Measurements from ENCODE around the gene MPIG6B. TPM values are rescaled to one million over a fixed set of nuclear protein-coding genes. Genes with fewer than 3 reads are reported as not detected.

Gene MPIG6B
- 0.11 TPM for polyA plus RNA-seq (2012; ENCODE audit: missing spikeins)

- FAIRE-seq (no peak), DNase-seq (ENCODE audit: insufficient read length) (no peak)
- no peak for TF ChIP-seq TAF1 (IDR thresholded peaks at IDR 0.05; ENCODE audit: borderline replicate concordance, low read depth, low read length)
- TF ChIP-seq POLR2A (IDR thresholded peaks at IDR 0.05; ENCODE audit: low read depth, low read length) = no peak
- no peak for TF ChIP-seq POLR2AphosphoS5 (IDR thresholded peaks at IDR 0.05; ENCODE audit: low read depth, low read length)
Observed at GRCh38 chr6:31723245-31723979, at the start of gene MPIG6B. Gene MPIG6B, plus strand, starts transcription at chr6:31723373. Its CDS starts 11 bp downstream, at chr6:31723384.

DNA sequence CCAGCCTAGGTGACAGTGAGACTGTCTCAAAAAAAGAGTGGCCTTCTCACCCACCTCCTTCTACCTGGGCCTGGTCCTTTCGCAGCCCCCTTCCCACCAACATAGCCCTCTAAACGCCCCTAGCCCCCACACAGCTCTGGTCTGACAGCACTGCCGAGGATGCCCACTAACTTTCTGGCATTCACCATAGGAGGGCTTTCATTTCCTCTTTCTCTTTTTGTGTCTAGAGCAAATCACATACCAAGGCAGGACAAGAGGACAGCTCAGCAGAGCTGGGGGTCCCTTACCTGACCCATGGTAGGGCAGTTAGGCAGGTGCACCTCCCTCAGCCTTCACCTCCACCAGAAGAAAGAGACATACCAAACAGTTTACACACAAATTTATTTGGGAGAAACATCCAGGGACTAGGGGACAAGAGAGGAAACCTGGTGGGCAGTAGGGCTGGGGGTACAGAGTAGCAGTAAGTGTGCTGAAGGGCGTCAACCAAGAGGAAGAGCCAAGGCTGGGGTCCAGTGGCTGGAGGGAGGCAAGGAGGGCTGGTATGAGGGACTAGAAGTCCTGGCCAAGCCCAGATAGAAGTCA lies 46.8 kb upstream of the MPIG6B start:
- DNase-seq (ENCODE audit: insufficient read length) (no peak), FAIRE-seq (no peak)
- TF ChIP-seq POLR2AphosphoS5 (IDR thresholded peaks at IDR 0.05; ENCODE audit: low read depth, low read length) (no peak), POLR2A (IDR thresholded peaks at IDR 0.05; ENCODE audit: low read depth, low read length) (no peak), TAF1 (IDR thresholded peaks at IDR 0.05; ENCODE audit: borderline replicate concordance, low read depth, low read length) (no peak)

DNA sequence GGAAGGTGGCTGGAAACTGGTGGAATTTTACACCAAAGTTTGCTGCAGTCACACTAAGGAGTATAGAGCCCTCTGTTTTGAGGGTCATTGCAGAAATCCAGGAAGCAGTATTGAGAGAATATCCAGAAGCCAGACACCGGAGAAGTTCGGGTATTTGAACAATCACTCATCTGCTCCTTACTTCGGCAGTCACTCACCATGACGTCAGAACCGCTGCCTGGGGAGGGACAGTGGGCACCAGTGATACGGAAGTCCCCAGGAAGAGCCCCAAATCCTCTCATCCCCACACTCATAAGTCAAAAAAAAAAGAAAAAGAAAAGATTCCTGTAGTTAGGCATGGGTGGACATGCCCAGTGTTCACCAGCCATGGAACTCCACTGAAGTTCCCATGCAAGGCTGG lies 46.3 kb upstream of the MPIG6B start:
- DNase-seq (ENCODE audit: insufficient read length) (no peak), FAIRE-seq (no peak)
- no peak for TF ChIP-seq POLR2A (IDR thresholded peaks at IDR 0.05; ENCODE audit: low read depth, low read length)

GRCh38 chr6:31677955-31678354 lies 45.2 kb upstream of the MPIG6B start:
- TF ChIP-seq POLR2A (IDR thresholded peaks at IDR 0.05; ENCODE audit: low read depth, low read length) (no peak), TAF1 (IDR thresholded peaks at IDR 0.05; ENCODE audit: borderline replicate concordance, low read depth, low read length) (no peak), POLR2AphosphoS5 (IDR thresholded peaks at IDR 0.05; ENCODE audit: low read depth, low read length) (no peak)
- DNase-seq (ENCODE audit: insufficient read length) = no peak
- FAIRE-seq = no peak

- DNase-seq (ENCODE audit: insufficient read length) = peak; percentile 52
- FAIRE-seq = peak; percentile 90
Observed at GRCh38 chr6:31680226-31681134, 42.7 kb upstream of the MPIG6B start, which contains the start of gene LY6G5C. Gene LY6G5C, minus strand, starts transcription at chr6:31681067. Its CDS starts 694 bp downstream, at chr6:31680373.

DNA sequence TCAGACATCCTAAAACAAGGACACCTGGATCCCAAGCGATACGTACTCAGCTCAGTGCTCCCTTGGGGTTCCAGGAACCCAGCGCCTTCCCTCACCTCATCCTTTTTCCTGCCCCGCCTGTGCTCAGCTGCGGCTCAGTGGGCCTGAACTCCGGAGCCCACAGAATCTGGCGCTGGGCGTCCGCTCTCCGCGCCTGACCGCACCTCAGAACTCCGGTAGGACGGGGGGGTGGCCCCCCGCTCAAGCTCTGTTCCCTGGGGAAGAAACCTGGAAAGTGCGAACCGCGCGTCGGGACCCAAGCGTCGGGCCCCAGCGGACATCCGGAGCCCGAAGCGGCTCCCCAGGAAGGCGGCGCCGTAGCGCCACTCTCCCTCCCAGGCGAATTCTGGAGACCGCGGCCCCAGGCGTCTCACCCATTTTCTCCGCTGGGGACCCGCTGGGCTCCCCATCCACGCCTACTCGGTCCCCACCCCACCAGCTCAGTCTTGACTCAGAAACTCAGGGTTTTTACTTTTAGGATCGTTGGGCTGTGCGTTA lies 42.0 kb upstream of the MPIG6B start:
- FAIRE-seq (no peak), DNase-seq (ENCODE audit: insufficient read length) (peak; percentile 71)
- TF ChIP-seq POLR2A (IDR thresholded peaks at IDR 0.05; ENCODE audit: low read depth, low read length) (no peak), TAF1 (IDR thresholded peaks at IDR 0.05; ENCODE audit: borderline replicate concordance, low read depth, low read length) (no peak), POLR2AphosphoS5 (IDR thresholded peaks at IDR 0.05; ENCODE audit: low read depth, low read length) (no peak)

More at GRCh38 chr6:31680226-31681134, 42.7 kb upstream of the MPIG6B start, which contains the start of gene LY6G5C:
- TF ChIP-seq TAF1 (IDR thresholded peaks at IDR 0.05; ENCODE audit: borderline replicate concordance, low read depth, low read length) = peak; percentile 8; the same call in 1 of the 2 replicates
- TF ChIP-seq POLR2AphosphoS5 (IDR thresholded peaks at IDR 0.05; ENCODE audit: low read depth, low read length) = no peak
- TF ChIP-seq POLR2A (IDR thresholded peaks at IDR 0.05; ENCODE audit: low read depth, low read length) = no peak

GRCh38 chr6:31683591-31683990 lies 39.6 kb upstream of the MPIG6B start:
- FAIRE-seq (no peak), DNase-seq (ENCODE audit: insufficient read length) (no peak)
- TF ChIP-seq POLR2AphosphoS5 (IDR thresholded peaks at IDR 0.05; ENCODE audit: low read depth, low read length) (no peak), TAF1 (IDR thresholded peaks at IDR 0.05; ENCODE audit: borderline replicate concordance, low read depth, low read length) (no peak), POLR2A (IDR thresholded peaks at IDR 0.05; ENCODE audit: low read depth, low read length) (no peak)

GRCh38 chr6:31686483-31686882 lies 36.7 kb upstream of the MPIG6B start:
- DNase-seq (ENCODE audit: insufficient read length) (no peak), FAIRE-seq (no peak)
- TF ChIP-seq POLR2A (IDR thresholded peaks at IDR 0.05; ENCODE audit: low read depth, low read length) = no peak
- no peak for TF ChIP-seq TAF1 (IDR thresholded peaks at IDR 0.05; ENCODE audit: borderline replicate concordance, low read depth, low read length)
- TF ChIP-seq POLR2AphosphoS5 (IDR thresholded peaks at IDR 0.05; ENCODE audit: low read depth, low read length) = no peak

- DNase-seq (ENCODE audit: insufficient read length) (no peak), FAIRE-seq (no peak)
- TF ChIP-seq POLR2AphosphoS5 (IDR thresholded peaks at IDR 0.05; ENCODE audit: low read depth, low read length) (no peak), POLR2A (IDR thresholded peaks at IDR 0.05; ENCODE audit: low read depth, low read length) (no peak), TAF1 (IDR thresholded peaks at IDR 0.05; ENCODE audit: borderline replicate concordance, low read depth, low read length) (no peak)
Observed at GRCh38 chr6:31687321-31687720, 35.9 kb upstream of the MPIG6B start.

DNA sequence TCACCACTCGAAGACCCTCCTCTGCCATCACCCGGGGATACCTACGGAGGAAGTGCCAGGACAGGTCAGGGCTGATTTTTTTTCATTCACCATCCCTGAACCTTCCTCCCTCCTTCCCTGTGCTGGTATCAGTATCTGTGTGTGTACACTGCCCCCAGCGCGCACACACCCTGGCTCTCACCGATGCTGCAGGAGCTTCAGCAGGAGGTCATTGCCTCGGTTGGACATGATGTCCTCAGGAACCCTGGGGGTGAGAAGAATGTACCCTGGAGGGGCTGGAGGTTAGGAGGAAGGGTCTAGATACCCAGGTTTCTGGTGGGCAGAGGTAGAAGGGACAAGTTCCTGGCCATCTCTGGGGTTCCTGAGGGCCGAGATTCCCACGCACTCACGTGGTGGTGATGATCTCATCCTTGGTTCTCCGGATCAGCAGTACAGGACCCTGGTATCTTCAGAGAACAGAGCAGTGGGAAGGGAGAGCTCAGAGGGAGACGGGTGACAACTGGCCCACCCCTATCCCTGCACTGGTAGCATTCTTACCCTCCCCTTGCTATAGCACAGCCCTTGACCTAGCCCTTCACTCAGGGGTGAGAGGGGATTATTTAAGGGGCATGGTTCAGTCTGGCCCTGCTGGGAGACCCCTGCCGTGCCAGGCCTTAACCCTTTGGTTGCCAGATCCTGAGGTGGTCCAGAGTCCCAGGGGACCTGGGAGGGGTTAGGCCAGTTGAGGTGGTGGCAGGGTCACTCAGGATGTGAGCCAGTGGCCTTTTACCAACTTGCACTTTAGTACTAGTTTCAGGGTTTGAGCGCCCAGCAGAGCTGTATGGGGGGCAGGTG lies 35.1 kb upstream of the MPIG6B start:
- FAIRE-seq = no peak
- DNase-seq (ENCODE audit: insufficient read length) = no peak
- TF ChIP-seq POLR2AphosphoS5 (IDR thresholded peaks at IDR 0.05; ENCODE audit: low read depth, low read length) = no peak
- TF ChIP-seq POLR2A (IDR thresholded peaks at IDR 0.05; ENCODE audit: low read depth, low read length) = no peak
- TF ChIP-seq TAF1 (IDR thresholded peaks at IDR 0.05; ENCODE audit: borderline replicate concordance, low read depth, low read length) = no peak

Measured in GM12892 (cell line).